Upper lobe of left lung (tissue), 6 donors: ENCODE results near the gene ENOX1. TPM values are rescaled to one million over a fixed set of nuclear protein-coding genes. Genes with fewer than 3 reads are reported as not detected.

Experiments
- ATAC-seq, 2 donors: fragments of 200-7000 bp; cut with Tn5 transposase; one replicate each; pipeline ENCODE4 v1.9.1; 2022; ENCODE audit warnings: mild to moderate bottlenecking in 2 of 2, moderate library complexity in 2 of 2; ENCODE audit not compliant: low FRiP score in 2 of 2
- DNase-seq, 2 donors: peaks; one replicate each; pipeline ENCODE4 v3.0.0-alpha.2; 2019 to 2020
- H3K27ac ChIP-seq, 4 donors: fragments of 200-600 bp; sonication (generic); one replicate each; pipeline ENCODE4 v1.5.1; 2016 to 2019
- H3K27me3 ChIP-seq, 4 donors: fragments of 200-600 bp; sonication (generic); one replicate each; pipeline ENCODE4 v1.5.1; 2017 to 2019
- H3K36me3 ChIP-seq, 4 donors: fragments of 200-600 bp; sonication (generic); one replicate each; pipeline ENCODE4 v1.5.1; 2016 to 2019
- H3K4me1 ChIP-seq, 4 donors: fragments of 200-600 bp; sonication (generic); one replicate each; pipeline ENCODE4 v1.5.1; 2018 to 2019
- H3K4me3 ChIP-seq, 4 donors: fragments of 200-600 bp; sonication (generic); one replicate each; pipeline ENCODE4 v1.5.1; 2017 to 2019; ENCODE audit warnings: mild to moderate bottlenecking in 2 of 4, moderate library complexity in 1 of 4
- H3K9me3 ChIP-seq, 4 donors: fragments of 200-600 bp; sonication (generic); one replicate each; pipeline ENCODE4 v1.5.1; 2018 to 2019
- EP300 ChIP-seq, 4 donors: sonication (generic); formaldehyde crosslinking; IDR thresholded peaks; one replicate each; pipeline ENCODE4 v1.5.1; 2017; ENCODE audit warnings: antibody characterized with exemption in 4 of 4, control low read depth in 2 of 4
- POLR2A ChIP-seq, 4 donors: fragments of 450-650 bp; IDR thresholded peaks; one replicate each; pipeline ENCODE4 v1.5.1; 2016 to 2017; ENCODE audit warnings: antibody characterized with exemption in 4 of 4, mild to moderate bottlenecking in 2 of 4
- POLR2AphosphoS5 ChIP-seq, 2 donors: sonication (generic); formaldehyde crosslinking; IDR thresholded peaks; one replicate each; pipeline ENCODE4 v1.5.1; 2017; ENCODE audit warnings: antibody characterized with exemption in 2 of 2
- WGBS, 2 donors: methylation state at CpG; one replicate each; pipeline ENCODE4 v1.1.5; 2017 to 2018; 5-methylcytosine and 5-hydroxymethylcytosine counted together
- total RNA-seq, 6 donors: library from RNA; depleted of rRNA in 4 of 6; stranded (reverse); fragments of >200 nt in 4 of 6; gene quantifications; one replicate each; pipeline versions ENCODE4 v1.1.0 to v1.2.1, GENCODE V29; 2016 to 2021
- TF ChIP-seq, protein P1 (sequence below), 6 experiments: fragments of 450-650 bp in 4 of 6; fragments of 200-600 bp in 2 of 6; sonication (generic) in 2 of 6; IDR thresholded peaks; one replicate each; pipeline ENCODE4 v1.5.1; 2016 to 2019; ENCODE audit warnings: antibody characterized with exemption in 6 of 6
- donor health status: DM: no; HTN: no; CAD: no; lungs with moderate emphysema.
- donor health status: DM: no; HTN: yes; CAD: no; lungs with severe emphysema.

ENOX1 gene
- total RNA-seq, 6 donors from 2014 or later: 0.20 to 1.0 (median 0.46) TPM; not detected in 2

GRCh38 chr13:43784496-43784895, 2.3 kb downstream of the ENOX1 start:
- no peak overlapping the region for H3K4me3 ChIP-seq
- H3K27me3 ChIP-seq: peaks cover 0 to 23% (median 13%) of the 10 kb centered on the region in 4 donors
- peaks cover 21 to 28% (median 23%) of the 10 kb centered on the region in 4 donors for H3K4me1 ChIP-seq
- ATAC-seq: no peak
- WGBS, 2 donors: 77 to 92% methylated on average over 1 of the region's 1 CpG
- DNase-seq: no peak
- no peaks in the 10 kb centered on the region for H3K9me3 ChIP-seq
- no peaks in the 10 kb centered on the region for H3K36me3 ChIP-seq
- H3K27ac ChIP-seq: no peak overlapping the region
- no peak for TF ChIP-seq POLR2A (IDR thresholded peaks at IDR 0.05)
- TF ChIP-seq EP300 (IDR thresholded peaks at IDR 0.05): no peak
- TF ChIP-seq, protein P1, sequence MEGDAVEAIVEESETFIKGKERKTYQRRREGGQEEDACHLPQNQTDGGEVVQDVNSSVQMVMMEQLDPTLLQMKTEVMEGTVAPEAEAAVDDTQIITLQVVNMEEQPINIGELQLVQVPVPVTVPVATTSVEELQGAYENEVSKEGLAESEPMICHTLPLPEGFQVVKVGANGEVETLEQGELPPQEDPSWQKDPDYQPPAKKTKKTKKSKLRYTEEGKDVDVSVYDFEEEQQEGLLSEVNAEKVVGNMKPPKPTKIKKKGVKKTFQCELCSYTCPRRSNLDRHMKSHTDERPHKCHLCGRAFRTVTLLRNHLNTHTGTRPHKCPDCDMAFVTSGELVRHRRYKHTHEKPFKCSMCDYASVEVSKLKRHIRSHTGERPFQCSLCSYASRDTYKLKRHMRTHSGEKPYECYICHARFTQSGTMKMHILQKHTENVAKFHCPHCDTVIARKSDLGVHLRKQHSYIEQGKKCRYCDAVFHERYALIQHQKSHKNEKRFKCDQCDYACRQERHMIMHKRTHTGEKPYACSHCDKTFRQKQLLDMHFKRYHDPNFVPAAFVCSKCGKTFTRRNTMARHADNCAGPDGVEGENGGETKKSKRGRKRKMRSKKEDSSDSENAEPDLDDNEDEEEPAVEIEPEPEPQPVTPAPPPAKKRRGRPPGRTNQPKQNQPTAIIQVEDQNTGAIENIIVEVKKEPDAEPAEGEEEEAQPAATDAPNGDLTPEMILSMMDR (IDR thresholded peaks at IDR 0.05): no peak
- TF ChIP-seq POLR2AphosphoS5 (IDR thresholded peaks at IDR 0.05): no peak

DNA sequence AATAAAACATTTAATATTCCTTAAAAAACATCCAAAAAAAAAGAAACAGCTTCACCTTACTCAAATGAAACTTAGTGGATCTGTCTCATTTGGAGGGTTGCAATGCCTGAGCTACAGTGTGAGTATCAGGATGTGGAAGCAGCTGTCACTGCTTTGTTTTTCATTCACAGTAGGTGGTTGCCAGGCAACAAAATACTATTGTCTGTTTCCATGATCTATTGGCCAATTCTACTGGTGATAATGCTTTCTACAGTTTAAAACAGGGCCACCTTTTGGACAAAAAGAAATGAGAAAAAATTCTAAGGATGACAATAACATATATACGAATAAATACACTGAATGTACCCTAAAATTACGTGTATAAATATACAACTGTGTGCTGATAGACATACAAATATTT, 3.0 kb downstream of the ENOX1 start:
- Histone ChIP-seq H3K4me1 (peaks cover 21 to 28% (median 23%) of the 10 kb centered on the region in 4 donors), H3K9me3 (no peaks in the 10 kb centered on the region), H3K36me3 (no peaks in the 10 kb centered on the region), H3K4me3 (no peak overlapping the region), H3K27me3 (peaks cover 0 to 23% (median 13%) of the 10 kb centered on the region in 4 donors), H3K27ac (no peak overlapping the region)
- WGBS, 2 donors: 84 to 87% methylated on average over 2 of the region's 2 CpGs
- no peak for TF ChIP-seq POLR2AphosphoS5 (IDR thresholded peaks at IDR 0.05)
- no peak for TF ChIP-seq POLR2A (IDR thresholded peaks at IDR 0.05)
- no peak for TF ChIP-seq EP300 (IDR thresholded peaks at IDR 0.05)
- TF ChIP-seq, protein P1 (IDR thresholded peaks at IDR 0.05): no peak
- DNase-seq (no peak), ATAC-seq (no peak)

- DNase-seq (no peak), ATAC-seq (no peak)
- TF ChIP-seq POLR2A (IDR thresholded peaks at IDR 0.05): no peak
- no peak for TF ChIP-seq EP300 (IDR thresholded peaks at IDR 0.05)
- TF ChIP-seq, protein P1 (IDR thresholded peaks at IDR 0.05): no peak
- no peak for TF ChIP-seq POLR2AphosphoS5 (IDR thresholded peaks at IDR 0.05)
- no peaks in the 10 kb centered on the region for H3K9me3 ChIP-seq
- WGBS, 2 donors: 87 to 97% methylated on average over 1 of the region's 1 CpG
- H3K4me1 ChIP-seq: peaks cover 21 to 27% (median 23%) of the 10 kb centered on the region in 4 donors
- H3K36me3 ChIP-seq: no peaks in the 10 kb centered on the region
- H3K4me3 ChIP-seq: no peak overlapping the region
- no peak overlapping the region for H3K27ac ChIP-seq
- H3K27me3 ChIP-seq: peaks cover 0 to 18% (median 11%) of the 10 kb centered on the region in 4 donors
These were observed 4.1 kb downstream of the ENOX1 start for GRCh38 chr13:43782686-43783085.

- H3K4me1 ChIP-seq: peaks cover 4 to 7% (median 4%) of the 10 kb centered on the region in 4 donors
- H3K4me3 ChIP-seq: no peak overlapping the region
- no peak for ATAC-seq
- H3K9me3 ChIP-seq: no peaks in the 10 kb centered on the region
- no peak for DNase-seq
- H3K36me3 ChIP-seq: no peaks in the 10 kb centered on the region
- TF ChIP-seq, protein P1 (IDR thresholded peaks at IDR 0.05): no peak
- TF ChIP-seq POLR2A (IDR thresholded peaks at IDR 0.05) (no peak), POLR2AphosphoS5 (IDR thresholded peaks at IDR 0.05) (no peak), EP300 (IDR thresholded peaks at IDR 0.05) (no peak)
- H3K27ac ChIP-seq: no peak overlapping the region
- peaks cover 0 to 2% (median 0%) of the 10 kb centered on the region in 4 donors for H3K27me3 ChIP-seq
These were observed 6.1 kb downstream of the ENOX1 start for GRCh38 chr13:43780666-43781065.

GRCh38 chr13:43776501-43777079, 10.2 kb downstream of the ENOX1 start:
- no peak overlapping the region for H3K4me3 ChIP-seq
- DNase-seq (no peak), ATAC-seq (no peak)
- 59 to 81% methylated on average over 2 of the region's 2 CpGs for WGBS, 2 donors
- H3K27me3 ChIP-seq: no peaks in the 10 kb centered on the region
- H3K27ac ChIP-seq: no peak overlapping the region
- TF ChIP-seq, protein P1 (IDR thresholded peaks at IDR 0.05): no peak
- TF ChIP-seq POLR2A (IDR thresholded peaks at IDR 0.05) (no peak), POLR2AphosphoS5 (IDR thresholded peaks at IDR 0.05) (no peak), EP300 (IDR thresholded peaks at IDR 0.05) (no peak)
- no peaks in the 10 kb centered on the region for H3K4me1 ChIP-seq
- no peaks in the 10 kb centered on the region for H3K9me3 ChIP-seq
- no peaks in the 10 kb centered on the region for H3K36me3 ChIP-seq
